T47D (cell line): ENCODE measurements around the gene STIP1.

Experiments used
- DNase-seq, 2 experiments: peaks; one replicate each; pipeline versions ENCODE4 v3.0.0 to v3.0.0-alpha.2; 2011 to 2012; ENCODE audit warnings: low read depth in 1 of 2, low spot score in 1 of 2
- JUND ChIP-seq: IDR thresholded peaks from 2 replicates; pipeline ENCODE4 v1.6.1; 2012; ENCODE audit warnings: low read depth
- in situ Hi-C: cut with HindIII; loops from 2 replicates; pipeline ENCODE4 v1.10.0; 2016; ENCODE audit warnings: low sequenced_read_pairs, low pct_unique_long_range_greater_than_20kb

STIP1 gene

DNA sequence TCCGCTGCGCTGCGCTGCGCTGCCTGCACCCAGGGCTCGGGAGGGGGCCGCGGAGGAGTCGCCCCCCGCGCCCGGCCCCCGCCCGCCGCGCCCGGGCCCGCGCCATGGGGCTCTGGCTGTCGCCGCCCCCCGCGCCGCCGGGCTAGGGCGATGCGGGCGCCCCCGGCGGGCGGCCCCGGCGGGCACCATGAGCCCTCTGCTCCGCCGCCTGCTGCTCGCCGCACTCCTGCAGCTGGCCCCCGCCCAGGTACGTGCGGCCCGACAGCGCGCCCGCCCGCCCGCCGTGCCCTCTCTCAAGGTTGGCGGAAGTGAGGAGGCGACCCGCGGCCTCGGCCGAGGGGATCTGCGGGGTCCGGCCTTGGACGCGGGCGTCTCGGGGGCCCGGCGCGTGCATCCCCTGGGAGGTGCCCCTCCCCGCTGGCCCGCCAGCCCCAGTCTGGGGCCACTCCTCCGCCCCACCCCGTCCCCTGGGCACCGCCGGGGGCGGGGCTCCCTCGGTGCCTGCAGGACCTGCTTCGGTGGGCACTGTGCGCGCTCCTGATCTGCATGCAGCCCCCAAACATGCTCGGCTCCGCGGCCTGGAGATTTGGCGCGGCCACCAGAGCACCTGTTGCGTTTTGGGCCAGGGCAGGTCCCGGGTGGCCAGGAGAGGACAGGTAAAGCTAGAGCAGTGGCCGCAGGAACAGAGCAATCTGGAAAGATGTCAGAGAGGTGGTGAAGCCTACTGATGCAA is 48.8 kb downstream of the STIP1 start:
- no peak for TF ChIP-seq JUND
- in situ Hi-C loops: no loop called here
- peak in 1 of 2 experiments; percentile 52 for DNase-seq

DNA sequence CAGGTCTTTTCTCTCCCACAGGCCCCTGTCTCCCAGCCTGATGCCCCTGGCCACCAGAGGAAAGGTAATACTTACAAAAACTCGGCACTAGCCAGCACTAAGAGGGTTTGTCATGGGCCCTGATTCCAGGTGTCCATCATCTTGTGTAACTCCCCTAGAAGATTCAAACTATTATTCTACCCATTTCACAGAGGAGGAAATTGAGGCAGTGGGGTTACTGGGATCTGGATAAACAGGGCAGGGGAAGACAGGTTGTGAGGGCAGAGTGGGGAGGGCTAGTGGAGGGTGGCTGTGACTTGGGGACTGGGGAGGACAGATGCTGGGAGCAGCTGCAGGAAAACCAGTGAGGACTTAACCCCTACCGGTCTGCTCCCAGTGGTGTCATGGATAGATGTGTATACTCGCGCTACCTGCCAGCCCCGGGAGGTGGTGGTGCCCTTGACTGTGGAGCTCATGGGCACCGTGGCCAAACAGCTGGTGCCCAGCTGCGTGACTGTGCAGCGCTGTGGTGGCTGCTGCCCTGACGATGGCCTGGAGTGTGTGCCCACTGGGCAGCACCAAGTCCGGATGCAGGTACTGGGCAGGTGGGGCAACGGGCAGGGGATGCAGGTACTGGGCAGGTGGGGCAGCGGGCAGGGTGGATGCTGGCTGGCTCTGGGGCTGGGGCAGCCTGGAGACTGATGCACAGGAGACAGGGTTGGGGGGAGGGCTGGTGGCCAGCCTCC is 49.6 kb downstream of the STIP1 start:
- no peak for TF ChIP-seq JUND
- DNase-seq: no peak
- in situ Hi-C loops: no loop called here

DNA sequence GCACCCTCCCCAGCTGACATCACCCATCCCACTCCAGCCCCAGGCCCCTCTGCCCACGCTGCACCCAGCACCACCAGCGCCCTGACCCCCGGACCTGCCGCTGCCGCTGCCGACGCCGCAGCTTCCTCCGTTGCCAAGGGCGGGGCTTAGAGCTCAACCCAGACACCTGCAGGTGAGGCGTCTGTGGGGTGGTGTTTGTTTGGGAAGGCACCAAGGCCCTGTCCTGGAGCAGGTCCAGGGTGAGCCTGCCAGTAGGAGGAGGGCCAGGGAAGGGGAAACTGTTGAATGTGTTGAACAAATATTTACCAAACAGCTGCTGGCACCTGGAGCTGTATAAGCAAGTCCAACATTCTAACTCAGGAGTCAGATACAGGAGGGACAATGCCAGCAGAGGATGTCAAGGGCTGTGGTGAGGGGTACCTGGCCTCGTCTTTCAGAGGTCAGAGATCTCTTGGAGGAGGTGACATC is 51.5 kb downstream of the STIP1 start:
- in situ Hi-C loops: no loop called here
- DNase-seq: peak; percentile 81 to 99
- no peak for TF ChIP-seq JUND

DNA sequence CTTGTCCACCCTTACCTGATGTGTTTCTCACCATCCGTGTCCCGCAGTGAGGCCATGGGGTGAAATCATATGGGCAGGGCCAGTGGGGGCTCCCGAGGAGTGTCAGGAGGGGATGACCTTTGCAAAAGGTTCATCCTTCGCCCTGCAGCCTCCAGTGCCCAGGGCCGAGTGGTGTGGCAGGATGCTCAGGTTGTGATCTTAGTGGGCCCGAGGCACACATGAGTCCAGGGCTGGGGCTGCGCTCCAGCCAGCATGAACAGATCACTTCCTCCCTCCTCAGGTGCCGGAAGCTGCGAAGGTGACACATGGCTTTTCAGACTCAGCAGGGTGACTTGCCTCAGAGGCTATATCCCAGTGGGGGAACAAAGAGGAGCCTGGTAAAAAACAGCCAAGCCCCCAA is 52.1 kb downstream of the STIP1 start:
- in situ Hi-C loops: no loop called here
- DNase-seq: no peak
- no peak for TF ChIP-seq JUND

DNA sequence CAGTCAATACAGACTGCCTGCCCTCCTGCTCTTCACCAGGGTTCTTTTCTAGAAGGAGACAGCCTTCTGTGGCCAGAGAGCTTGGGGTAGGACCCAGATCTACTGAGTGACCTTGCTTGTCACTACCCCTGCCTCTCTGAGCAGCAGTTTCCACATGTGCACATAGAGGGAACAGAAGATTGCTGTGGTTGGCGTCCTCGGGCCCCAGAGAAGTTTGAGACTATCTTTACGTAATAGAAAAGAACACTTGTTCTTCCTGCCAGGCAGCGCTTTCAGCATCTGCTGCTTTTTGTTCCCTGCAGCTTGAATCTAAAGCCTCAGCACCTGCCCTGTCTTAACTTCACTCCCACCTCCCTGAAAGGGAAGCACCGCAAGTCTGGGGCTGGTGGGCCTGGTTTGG is 53.0 kb downstream of the STIP1 start:
- no peak for TF ChIP-seq JUND
- no peak for DNase-seq
- in situ Hi-C loops: no loop called here

DNA sequence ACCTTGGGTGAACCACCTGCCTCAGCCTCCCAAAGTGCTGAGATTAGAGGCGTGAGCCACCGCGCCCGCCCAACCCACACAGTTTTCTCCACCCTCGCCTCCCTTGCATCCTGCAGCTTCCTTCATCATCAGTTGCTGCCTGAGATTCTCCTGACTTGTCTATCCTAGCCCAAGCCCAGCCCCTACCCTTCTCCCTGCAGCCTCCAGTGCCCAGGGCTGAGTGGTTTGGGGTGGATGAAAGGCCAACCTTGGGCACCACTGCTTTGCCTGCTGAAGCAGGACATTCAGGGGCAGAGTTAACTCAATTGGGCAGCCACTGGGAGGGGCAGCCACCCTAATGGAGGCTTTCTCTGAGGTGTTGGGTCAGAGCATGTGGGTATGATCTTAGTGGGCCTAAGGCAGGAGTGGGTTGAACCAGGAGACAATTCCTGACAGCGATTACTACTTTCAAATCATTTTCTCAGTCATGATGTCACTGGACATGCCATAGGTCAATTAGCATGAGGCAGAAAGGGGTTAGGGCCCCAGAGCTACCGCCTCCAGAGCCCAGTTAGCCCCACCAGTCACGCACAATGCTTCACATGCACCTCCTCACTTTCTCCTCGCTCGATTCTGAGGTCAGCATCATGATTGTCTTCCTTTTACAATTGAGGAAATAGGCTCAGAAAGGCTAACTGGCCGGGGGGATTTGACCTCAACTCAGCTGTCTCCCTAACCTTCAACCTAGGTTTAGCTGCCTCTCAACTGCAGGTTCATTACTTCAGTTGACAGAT is 53.9 kb downstream of the STIP1 start:
- no peak for TF ChIP-seq JUND
- in situ Hi-C loops: no loop called here
- no peak for DNase-seq

DNA sequence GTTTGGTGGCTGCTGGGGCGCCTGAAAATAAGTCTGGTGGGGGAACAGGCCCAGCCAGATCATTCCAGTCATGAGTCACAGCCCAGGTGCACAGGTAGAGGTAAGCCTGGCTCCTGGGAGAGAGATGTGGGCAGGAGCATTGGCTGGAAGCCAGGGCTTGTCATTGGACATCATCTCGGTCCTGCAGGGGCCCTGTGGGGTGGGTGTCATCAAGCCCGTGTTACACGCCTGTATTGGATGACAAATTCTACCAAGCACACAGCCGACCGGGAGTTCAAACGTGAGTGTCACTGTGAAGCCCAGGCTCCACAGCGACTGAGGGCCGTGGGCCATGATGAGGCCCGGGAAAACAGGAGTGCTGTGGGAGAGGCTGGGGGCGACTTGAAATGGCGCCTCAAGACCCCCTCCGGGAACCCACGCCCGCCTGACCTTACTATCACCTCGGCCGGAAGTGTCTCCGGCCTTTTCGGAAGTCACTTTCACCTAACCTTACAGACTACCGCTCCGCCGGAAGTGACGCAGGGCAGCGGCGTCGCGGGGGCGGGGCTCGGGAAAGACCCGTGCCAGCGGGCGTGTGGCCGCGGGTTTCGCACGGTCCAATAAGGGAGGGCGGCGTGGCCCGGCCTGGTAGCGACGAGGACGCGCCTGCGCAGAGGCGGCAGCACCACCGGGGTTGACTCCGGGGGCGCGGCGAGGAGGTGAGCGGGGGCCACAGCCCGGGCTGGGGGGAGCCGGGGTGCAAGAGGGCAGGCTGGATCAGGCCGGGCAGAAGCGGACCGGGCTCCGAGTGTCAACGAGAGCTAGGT is 54.7 kb downstream of the STIP1 start, which contains the start of gene FKBP2:
TSS of gene FKBP2 (plus strand) at position 661 of the 806 bp plus-strand sequence. CDS start 1,293 bp downstream, outside the sequence.
- peak; percentile 93 to 99 for DNase-seq
- TF ChIP-seq JUND: no peak
- in situ Hi-C loops: no loop called here

DNA sequence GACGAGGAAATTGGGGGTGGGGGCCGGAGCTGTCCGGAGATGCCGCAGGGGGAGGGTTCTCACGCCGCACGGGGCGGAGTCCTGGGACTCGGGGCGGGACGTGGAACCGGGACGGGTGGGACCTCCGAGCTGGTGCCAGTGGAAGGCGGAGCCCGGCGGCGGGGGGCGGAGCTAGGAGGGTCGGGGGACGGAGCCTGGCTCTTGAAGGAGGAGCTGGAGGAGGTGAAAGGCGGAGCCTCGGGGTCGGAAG is 55.2 kb downstream of the STIP1 start:
- in situ Hi-C loops: no loop called here
- peak in 1 of 2 experiments; percentile 90 for DNase-seq
- TF ChIP-seq JUND: no peak

DNA sequence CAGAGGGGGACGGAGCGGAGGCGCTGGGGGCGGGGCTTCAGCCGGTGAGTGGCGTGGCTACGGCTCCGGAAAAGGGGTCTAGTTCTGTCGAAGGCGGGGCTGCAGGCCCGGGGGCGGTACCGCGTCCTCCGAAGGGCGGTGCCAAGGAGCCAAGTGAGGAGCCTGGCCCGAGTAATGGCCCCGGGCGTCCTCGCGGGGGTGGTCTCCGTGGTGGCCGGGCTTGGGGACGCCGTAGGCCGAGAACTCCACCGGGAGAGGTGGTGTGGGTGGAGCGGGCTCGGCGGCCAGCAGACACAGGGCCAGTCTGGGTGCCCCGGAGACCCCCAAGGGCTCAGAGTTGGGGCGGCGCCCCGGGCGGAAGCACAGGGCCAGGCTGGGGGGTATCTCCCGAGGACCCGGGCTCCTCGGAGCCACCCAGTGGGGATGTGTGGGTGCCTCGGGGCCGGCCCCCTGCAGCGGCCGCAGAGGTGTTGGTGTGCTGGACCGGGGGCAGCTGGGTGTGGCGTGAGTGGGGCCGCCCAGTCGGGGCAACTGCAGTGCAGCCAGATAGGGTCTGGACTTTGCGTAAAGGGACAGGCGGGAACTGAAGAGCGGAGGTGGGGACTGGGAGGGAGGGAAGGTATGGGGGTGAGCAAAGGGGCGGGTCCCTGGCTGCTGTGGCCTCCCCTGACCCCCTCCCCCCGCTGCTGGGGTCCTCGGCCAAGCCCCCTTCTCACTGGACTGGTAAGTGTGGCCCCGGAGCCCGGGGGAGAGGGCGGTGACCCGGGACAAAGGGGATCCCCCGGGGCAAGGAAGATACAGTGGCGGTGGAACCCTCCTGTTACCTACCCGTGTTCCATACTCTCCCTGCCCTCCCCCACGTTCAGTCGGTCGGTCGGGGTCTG is 55.8 kb downstream of the STIP1 start:
- in situ Hi-C loops: no loop called here
- TF ChIP-seq JUND: no peak
- peak in 1 of 2 experiments; percentile 100 for DNase-seq

DNA sequence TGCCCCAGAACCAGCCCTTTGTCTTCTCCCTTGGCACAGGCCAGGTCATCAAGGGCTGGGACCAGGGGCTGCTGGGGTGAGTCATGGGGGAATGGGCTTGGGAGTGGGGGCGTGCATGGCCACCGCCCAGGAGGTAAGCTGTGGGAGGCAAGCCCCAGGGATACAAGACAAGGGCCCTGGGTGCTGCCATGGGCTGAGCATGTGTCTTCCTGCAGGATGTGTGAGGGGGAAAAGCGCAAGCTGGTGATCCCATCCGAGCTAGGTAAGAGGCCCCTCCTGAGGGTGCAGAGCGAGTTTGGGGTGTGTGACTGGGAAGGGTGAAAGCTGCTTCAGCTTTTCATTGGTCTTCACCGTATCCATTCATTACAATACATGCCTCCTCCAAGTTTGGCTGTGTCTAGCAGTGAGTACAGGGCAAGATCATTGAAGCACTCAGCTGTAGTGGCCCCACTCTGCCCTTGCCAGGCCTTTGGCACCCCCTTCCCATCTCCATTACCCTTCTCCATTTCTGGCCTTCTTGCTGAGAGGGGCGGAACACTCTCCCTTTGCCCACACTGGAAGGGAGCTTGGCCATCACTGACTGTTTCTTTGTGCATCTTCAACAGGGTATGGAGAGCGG is 57.4 kb downstream of the STIP1 start:
- DNase-seq: no peak
- in situ Hi-C loops: no loop called here
- no peak for TF ChIP-seq JUND

DNA sequence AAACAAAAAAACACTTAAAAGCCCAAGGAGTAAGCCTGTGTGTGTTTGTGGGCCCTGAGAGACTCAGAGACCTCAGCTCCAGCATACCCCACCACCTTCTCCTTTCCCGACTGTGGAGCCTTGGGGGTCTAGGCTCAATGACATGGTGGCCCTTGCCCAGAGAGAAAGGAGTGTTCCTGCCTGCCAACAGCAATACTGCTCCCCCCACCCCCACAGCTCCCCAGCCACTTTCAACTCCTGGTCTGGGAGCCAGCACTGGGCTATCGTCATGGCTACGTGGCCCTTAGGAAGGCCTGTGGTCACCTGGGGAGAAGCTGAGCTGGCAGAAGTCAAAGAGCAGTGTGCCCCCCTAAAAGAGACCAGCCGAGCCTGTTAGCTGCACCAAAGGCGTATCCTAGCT is 58.1 kb downstream of the STIP1 start:
- DNase-seq: no peak
- TF ChIP-seq JUND: no peak
- in situ Hi-C loops: no loop called here
